ENCODE data around the gene SERPINB6.
"Not testable (repeated sequence)": the region's sequence is repeated elsewhere in the genome, so short reads cannot be mapped to it uniquely, and the experiment has no call there.

SERPINB6 gene

DNA sequence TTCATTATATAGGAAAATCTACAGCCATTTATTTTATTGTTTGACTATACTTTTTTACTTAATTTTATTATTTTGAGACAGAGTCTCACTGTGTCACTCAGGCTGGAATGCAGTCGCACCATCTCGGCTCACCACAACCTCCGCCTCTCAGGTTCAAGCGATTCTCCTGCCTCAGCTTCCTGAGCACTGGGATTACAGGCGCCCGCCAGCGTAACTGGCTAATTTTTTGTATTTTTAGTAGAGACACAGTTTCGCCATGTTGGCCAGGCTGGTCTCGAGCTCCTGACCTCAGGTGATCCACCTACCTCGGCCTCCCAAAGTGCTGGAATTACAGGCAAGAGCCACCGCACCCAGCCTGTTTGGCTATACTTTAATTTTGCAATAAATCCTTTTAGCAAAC is 38.5 kb downstream of the SERPINB6 start:
- DNase-seq: not testable (repeated sequence)

DNA sequence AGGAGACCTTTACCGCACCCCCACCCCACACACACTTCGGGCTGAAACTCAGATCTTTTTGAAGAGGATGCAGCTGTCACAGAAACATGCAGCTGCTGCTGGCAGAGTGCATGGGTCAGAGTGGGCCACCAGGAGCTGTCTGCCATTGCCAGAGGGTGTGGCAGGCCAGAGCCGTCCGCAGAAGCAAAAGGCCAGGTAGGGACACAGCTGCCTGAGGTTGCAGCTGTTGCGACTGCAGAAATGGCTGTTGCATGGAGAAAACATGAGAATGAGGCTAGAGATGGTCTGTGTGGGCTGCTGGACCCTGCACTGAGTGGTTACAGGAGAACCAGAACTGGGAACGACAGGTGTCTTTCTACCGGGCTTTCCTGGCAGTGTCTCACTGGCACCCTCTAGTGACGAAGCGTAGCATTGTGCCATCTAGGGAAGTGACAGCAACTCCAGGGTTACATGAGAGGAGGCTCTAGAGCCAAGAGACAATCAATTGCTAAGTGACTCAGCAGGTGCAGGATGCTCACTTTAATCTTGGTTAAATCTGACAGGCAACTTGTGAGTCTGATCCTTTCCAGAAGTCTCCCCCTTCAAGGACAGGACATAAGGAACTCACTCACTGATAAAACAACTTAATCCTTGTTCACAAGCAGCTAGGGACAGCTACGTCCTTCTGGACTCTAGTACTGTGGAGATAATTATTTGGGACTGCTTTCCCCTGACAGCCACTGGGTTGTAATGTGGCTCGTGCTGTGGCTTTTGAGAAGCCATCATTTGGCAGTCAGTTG is 39.2 kb downstream of the SERPINB6 start:
- DNase-seq: no peak

DNA sequence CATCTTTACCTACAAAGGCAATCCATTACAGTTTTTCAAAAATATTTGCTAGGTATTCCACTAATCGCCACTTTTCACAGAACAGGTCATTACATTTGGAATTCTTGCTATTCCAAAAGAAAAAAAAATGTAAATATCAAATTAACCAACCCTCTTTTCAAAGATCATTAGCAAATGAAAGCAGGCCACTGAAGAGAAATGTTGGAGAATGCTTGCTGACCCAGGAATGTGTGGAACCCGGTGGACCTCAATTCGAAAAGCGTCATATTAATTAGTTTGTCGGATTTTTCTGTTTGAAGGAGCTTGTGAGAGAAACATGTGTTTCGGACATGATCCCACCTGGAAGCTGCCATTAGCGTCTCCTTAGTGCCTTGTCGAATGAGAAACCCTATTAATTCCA is 40.3 kb downstream of the SERPINB6 start:
- no peak for DNase-seq

DNA sequence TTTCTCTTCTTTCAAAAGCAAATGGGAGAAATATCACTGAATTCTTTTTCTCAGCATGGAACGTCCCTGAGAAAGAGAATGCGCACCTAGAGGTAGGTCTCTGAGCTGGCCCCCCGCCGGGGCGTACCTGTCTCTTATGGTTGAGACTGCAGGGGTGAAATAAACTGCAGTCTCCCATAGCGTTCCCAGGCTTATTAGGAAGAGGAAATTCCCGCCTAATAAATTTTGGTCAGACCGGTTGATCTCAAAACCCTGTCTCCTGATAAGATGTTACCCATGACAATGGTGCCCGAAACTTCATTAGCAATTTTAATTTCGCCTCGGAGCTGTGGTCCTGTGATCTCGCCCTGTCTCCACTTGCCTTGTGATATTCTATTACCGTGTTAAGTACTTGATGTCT is 43.4 kb downstream of the SERPINB6 start:
- DNase-seq: not testable (repeated sequence)

DNA sequence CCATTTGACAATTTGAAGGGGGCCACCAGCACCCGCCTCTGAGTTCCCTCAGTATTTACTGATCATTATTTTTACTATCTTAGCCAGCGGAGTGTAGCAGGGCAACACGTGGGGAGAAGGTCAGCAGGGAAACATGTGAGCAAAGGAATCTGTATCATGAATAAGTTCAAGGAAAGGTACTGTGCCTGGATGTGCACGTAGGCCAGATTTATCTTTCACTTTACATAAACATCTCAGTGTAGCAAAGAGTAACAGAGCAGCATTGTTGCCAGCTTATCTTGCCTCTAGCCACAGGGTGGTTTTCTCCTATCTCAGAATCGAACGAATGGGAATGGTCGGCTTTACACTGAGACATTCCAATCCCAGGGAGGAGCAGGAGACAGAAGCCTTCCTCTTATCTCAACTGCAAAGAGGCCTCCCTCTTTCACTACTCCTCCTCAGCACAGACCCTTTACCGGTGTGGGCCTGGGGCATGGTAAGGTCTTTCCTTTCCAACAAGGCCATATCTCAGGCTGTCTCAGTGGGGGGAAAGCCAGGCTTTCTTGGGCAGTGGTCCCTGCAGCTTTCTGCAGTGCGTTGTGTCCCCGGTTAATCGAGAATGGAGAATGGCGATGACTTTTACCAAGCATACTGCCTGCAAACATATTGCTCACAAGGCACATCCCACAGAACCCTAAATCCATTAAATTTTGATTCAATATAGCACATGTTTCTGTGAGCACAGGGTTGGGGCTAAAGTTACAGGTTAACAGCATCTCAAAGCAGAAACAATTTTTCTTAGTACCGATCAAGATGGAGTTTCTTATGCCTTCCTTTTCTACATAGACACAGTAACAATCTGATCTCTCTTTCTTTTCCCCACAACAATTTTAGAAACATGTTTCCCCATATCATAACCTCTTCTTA is 45.3 kb downstream of the SERPINB6 start:
- DNase-seq: not testable (repeated sequence)

DNA sequence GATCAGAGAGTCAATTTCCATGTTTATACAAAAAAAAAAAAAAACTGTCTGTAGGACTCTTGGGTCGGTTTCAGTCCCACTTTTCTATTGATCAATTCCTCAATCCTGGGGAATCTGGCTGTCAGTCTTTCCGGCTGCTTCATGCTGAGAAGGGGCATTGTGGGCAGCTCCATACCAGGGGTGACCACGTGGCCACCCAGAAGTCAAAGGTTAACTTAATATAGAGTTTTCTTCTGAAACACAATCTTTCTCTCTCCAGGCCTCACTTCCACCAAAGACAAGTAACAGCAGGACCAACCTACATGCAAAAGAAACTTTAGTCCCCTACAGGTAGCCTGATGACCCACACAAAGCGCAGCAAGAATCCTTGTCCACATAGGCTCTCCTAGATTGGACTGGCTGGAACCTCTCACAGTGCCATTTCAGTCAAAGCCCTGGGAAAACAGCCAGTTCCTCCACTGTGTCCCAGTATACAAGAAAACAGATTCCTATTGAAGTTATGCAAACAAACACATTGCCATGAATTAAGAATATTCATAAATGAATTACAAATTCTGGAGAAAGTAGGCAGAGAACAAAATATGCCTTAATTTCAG is 49.7 kb downstream of the SERPINB6 start:
- DNase-seq: no peak

DNA sequence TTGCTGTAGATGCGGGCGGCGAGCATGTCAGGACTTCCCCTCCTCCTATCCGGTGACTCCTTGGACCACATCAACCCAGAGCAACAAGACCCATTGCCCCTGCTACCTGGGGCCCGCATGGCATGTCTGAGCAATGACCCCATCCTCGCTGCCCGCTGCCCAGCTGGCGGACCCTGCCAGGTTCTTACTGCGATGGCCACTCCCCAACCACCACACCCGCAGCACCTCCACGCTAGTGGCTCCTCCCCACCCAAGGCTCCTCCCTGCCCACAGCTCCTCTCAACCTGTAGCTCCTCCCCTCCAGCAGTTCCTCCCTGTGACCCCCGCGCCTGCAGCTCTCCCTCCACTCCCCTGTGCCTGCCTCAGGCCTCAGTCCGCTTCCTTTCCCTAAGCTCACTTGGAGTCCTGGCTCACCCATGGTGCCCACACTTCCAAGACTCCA is 50.7 kb downstream of the SERPINB6 start:
- DNase-seq: no peak

DNA sequence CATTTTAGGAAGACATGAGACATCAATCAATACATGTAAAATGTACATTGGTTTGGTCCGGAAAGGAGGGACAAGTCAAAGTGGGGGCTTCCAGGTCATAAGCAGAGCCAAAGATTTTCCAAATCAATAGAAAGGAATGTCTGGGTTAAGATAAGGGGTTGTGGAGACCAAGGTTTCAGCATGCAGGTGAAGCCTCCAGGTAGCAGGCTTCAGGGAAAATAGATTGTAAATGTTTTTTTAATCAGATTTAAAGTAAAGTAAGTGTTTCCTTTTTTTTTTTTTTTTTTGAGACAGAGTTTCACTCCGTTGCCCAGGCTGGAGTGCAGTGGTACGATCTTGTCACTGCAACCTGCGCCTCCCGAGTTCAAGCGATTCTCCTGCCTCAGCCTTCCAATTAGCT is 51.5 kb downstream of the SERPINB6 start:
- DNase-seq: no peak

DNA sequence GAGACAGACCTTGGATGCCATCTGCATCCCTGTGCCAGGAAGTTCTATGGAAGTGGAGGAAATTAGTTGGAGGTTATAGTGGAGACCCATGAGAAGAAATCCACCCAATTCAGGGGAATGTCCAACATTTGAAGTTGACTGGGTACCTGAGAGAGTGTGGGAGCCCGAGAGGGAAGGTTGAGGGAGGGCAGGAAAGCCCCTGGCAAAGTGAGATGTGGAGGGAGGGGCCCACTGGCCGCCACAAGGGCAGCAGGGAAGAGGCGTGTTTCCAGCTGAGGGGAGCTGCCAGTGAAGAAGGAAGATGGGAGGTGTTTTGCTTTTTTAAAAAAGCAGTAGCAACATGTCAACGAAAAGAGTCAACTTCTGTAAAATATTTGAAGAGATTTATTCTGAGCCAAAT is 52.0 kb downstream of the SERPINB6 start:
- DNase-seq: no peak

DNA sequence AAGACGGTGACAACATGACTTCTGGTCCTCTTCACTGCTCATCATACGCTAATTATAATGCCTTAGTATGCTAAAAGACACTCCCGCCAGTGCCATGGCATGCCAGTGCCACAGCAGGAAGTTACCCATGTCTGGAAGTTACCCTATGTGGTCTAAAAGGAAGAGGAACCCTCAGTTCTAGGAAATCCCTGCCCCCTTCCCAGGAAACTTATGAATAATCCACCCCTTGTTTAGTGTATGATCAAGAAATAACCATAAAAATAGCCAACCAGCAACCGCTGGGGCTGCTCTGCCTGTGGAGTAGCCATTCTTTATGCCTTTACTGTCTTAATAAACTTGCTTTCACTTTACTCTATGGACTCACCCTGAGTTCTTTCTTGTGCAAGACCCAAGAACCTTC is 52.4 kb downstream of the SERPINB6 start:
- DNase-seq: no peak

DNA sequence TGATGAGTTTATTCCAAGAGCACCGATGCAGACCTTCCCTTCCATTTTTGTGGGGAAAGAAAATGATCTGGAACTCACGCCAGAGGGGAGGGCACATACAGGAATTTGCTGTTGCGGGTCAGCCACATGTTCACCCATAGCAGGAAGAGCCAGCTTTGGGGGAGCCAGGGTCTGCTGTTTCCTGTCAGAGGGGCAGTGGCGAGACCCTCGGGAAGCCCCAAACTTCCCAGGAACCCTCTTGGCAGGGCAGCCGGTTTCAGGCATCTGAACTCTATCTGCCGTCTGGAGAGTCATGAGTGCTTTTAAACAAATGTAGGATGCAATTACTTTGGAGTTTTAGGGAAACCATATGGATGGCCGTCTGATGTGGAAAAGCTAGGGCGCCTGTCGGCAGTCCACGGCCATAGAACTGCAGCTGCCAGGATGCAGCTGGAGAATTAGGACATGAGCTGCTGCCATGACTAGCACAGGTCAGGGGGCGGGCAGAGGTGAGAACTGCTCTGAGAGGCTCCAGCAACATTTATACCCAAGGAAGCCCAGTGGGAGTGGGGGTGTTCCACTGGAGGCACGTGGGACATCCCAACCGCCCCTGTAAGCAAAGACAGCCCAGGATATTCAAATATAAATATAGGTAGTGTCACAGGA is 53.4 kb downstream of the SERPINB6 start:
- DNase-seq: no peak

DNA sequence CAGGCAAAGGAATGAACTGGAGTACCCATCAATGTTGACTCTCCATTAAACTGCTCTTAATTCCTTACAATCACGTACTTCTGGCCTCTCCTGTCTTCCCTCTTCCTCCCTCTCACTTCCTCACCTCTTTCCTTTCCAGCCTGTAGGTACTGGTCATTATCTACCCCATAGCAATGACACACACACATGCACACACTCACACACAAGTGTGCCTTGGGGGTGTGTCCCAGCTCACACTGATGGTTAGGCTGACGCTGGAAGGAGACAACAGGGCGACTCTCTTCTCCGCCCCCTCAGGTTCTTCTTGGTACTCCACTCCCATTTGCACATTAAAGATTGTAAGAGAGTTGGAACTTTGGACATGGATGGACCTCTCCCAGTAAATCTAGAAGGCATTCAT is 54.3 kb downstream of the SERPINB6 start:
- DNase-seq: no peak

DNA sequence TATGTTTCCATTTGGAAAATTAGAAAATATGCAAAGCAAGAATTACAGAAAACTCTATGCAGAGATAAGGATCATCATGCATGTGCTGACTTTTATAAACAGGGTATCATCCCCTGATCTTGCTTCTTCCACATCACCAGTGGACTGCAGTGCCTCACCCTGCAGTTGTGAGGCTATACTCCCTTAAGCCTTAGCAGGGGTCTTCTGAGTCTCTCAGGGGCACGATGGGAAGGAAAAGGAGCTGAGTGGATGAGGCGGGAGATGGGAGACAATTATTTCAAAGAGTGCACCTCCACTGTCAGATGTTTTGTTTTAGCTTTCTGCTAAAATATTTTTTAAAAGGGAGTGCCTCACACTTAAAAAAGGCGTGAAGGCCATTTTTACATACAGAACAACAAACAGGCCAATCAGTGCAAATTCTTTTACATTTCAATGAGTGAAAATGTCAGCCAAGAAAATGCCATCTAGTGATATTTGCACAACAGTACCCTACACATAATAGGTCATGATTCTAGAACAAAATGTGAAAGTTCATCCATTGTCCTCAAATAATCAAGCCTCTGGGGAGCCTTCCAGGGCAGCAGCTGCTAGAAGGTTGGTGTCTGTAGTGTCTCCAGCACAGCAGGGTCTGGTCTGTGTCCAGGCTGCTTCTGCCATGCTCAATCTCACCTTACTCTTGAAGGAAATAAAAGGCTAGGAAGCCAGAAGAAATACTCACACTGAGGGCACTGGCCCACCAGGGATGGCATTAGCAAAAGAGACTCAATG is 55.0 kb downstream of the SERPINB6 start:
- no peak for DNase-seq

DNA sequence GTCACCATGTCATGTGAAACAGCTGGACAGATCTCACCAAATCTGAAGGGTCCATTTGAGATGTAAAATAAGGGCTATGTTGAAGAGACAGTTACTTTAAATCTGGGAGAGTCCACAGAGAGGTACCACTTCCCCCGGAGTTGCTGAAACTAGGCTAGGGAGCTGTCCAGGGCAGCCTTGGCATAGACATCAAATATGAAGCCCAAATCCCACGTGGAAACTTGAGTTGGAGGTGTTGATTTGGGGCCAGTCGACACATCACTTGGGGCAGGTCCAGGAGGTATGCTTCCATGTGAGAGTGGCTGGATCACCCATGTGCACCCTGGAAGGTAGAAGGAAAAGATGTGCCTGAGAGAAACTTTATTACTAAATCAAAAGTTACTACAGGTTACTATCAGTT is 56.2 kb downstream of the SERPINB6 start:
- DNase-seq: no peak

DNA sequence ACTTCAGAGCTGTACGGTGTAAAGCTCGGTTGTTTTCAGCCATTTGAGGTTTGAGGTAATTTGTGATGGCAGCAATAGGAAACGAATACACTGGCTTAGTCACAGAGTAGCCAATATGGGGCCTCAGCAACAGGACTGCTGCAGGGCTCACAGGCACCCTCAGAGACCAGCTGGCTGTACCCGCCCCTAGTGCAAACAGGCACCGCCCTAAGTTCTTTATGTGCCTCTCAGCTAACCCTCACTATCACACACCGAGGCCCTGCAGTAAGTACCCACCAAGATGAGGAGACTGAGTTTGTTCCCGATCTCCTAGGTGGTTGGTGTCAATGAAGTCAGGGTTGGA is 57.1 kb downstream of the SERPINB6 start:
- no peak for DNase-seq

DNA sequence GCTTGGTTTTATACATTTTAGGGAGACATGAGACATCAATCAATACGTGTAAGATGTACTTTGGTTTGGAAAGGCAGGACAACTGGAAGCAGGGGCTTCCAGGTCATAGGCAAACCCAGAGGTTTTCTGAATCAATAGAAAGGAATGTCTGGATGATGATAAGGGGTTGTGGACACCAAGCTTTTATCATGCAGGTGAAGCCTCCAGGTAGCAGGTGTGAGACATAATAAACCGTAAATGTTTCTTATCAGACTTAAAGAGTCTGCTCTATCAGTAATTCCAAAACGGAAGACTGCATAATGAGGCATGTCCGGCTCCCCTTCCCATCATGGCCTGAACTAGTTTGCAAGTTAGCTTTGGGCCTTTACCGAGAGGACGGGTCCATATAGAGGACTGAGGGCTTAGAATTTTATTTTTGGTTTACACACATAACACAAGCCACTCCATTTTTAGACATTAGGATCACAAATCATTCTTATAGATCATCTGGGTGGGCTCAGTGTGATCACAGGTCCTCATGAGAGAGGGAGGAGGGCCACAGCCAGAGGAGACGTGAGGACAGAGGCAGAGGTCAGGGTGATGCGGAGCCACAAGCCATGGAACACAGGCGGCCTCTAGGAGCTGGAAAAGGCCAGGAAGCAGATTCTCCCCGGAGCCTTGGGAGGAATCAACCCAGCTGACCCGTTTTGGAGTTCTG is 57.6 kb downstream of the SERPINB6 start:
- DNase-seq: no peak

DNA sequence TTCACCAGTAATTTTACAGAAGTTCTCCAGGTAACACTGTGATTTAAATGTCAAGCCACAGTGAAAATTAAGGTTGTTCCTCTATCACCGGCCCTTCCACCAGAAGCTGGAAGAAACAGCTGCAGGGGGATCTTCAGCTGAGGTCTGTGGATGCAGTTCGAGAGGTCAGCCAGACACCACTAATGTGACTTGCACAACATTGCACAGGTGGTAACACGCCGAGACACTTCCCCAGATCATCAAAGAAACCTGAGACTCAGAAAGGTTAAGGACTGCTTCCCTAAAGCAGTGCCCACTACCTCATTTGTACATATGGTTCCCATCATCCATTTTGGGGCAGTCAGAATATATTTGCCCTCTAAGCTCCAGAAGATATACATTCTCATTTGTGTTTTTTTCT is 60.2 kb downstream of the SERPINB6 start:
- DNase-seq: no peak

DNA sequence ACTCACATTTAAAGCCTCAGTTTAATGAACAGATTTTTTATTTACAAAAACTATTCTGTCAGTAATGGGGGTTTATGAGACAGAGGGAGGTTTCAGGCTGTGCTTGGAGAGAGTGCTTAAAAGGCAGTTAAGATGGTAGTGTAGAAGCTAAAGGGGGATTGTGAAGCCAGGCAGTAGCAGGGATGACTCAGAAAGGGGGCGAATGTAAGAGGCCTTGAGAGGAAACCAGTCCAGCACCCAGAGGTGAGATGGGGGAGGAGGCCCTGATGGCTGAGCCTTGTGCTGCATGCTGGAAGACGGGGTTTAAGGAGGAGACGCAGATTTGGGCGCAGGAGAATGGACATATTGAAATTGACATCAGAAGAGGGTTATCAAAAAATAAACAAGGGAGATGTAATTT is 61.6 kb downstream of the SERPINB6 start:
- DNase-seq: no peak

DNA sequence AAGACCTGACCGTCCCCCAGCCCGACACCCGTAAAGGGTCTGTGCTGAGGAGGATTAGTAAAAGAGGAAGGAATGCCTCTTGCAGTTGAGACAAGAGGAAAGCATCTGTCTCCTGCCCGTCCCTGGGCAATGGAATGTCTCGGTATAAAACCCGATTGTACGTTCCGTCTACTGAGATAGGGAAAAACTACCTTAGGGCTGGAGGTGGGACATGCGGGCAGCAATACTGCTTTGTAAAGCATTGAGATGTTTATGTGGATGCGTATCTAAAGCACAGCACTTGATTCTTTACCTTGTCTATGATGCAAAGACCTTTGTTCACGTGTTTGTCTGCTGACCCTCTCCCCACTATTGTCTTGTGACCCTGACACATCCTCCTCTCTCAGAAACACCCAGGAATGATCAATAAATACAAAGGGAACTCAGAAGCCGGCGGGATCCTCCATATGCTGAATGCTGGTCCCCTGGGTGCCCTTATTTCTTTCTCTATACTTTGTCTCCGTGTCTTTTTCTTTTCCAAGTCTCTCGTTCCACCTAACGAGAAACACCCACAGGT is 62.2 kb downstream of the SERPINB6 start:
- not testable (repeated sequence) for DNase-seq

DNA sequence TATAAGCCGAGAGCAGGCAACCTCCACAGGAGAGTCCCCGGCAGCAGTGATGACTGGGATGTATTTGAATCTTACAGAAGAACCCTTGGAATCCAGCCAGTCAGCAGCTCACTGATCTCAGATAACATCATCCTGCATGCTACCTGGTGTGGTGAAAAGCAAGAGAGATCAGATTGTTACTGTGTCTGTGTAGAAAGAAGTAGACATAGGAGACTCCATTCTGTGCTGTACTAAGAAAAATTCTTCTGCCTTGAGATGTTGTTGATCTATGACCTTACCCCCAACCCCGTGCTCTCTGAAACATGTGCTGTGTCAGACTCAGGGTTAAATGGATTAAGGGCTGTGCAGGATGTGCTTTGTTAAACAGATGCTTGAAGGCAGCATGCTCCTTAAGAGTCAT is 62.9 kb downstream of the SERPINB6 start:
- not testable (repeated sequence) for DNase-seq

DNA sequence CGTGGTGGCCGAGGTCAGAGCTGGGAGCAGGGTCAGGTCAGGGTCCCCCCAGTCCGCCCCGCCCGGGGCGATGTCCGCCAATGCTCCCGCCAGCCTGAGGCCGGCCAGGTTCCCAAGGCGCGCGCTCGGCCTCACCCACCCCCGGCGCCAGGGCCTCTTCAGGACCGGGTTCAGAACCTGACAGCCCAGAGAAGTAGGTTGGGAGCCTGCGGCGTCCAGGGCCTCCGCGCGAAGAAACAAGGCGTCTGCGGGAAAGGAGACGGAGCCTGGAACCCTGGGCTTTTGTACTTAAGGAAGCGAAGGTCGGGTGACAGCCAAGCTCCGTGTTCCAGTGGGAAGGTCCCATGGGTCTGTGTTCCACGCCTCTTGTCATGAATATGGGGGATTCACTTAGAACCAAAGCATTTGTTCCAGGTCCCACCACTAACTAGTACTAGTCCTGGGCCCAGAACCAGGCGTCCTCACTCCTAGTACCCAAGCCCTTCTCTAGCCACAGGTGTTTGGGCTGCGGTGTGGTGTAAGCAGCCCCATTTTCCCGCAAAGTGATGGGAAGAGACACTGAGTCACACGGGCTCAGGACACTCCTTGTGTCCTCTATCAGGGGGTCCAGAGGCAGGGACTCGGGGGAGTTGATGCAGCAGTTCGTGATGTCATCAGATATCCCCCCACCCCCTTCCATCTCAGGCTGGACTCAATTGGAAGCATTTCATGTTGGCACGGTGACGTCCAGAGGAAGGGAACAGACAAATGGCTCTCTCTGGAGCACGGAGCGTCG is 67.8 kb downstream of the SERPINB6 start:
- DNase-seq: not testable (repeated sequence)
